Measurements from ENCODE around the gene FTO. TPM values are rescaled to one million over a fixed set of nuclear protein-coding genes. Genes with fewer than 3 reads are reported as not detected.

Gene FTO
- total RNA-seq, 1 donor, result 135 TPM

GRCh38 chr16:53946746-53947386 is 242.9 kb downstream of the FTO start:
- DNase-seq (ENCODE audit: low read depth), result no peak
- TF ChIP-seq, protein P1, sequence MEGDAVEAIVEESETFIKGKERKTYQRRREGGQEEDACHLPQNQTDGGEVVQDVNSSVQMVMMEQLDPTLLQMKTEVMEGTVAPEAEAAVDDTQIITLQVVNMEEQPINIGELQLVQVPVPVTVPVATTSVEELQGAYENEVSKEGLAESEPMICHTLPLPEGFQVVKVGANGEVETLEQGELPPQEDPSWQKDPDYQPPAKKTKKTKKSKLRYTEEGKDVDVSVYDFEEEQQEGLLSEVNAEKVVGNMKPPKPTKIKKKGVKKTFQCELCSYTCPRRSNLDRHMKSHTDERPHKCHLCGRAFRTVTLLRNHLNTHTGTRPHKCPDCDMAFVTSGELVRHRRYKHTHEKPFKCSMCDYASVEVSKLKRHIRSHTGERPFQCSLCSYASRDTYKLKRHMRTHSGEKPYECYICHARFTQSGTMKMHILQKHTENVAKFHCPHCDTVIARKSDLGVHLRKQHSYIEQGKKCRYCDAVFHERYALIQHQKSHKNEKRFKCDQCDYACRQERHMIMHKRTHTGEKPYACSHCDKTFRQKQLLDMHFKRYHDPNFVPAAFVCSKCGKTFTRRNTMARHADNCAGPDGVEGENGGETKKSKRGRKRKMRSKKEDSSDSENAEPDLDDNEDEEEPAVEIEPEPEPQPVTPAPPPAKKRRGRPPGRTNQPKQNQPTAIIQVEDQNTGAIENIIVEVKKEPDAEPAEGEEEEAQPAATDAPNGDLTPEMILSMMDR (IDR thresholded peaks at IDR 0.05; ENCODE audit: insufficient read depth, low read length), result no peak
- H3K4me3 ChIP-seq (ENCODE audit: low read depth, low read length), result no peak overlapping the region

DNA sequence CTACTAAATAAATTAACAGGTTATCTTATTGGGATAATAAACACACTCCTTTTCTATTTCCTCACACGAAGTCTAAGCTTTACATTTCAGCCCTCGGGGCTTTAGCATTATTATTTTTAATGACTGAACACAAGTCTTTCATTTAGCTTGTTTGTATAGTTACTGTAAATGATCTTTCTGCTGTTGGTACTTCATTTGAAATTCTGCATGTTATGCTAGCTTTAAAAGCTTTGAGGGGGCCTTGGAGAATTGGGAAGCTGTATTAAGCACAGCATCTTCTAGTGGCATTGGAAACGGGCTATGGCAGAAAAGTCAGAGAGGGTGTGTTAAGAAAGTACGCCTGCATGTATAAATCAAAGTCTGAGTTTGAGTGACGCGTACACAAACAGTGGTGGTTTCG is 243.7 kb downstream of the FTO start:
- no peak overlapping the region for H3K4me3 ChIP-seq (ENCODE audit: low read depth, low read length)
- TF ChIP-seq, protein P1 (IDR thresholded peaks at IDR 0.05; ENCODE audit: insufficient read depth, low read length), result no peak
- DNase-seq (ENCODE audit: low read depth), result no peak

GRCh38 chr16:53948326-53948725 is 244.4 kb downstream of the FTO start:
- H3K4me3 ChIP-seq (ENCODE audit: low read depth, low read length), result no peak overlapping the region
- TF ChIP-seq, protein P1 (IDR thresholded peaks at IDR 0.05; ENCODE audit: insufficient read depth, low read length), result no peak
- DNase-seq (ENCODE audit: low read depth), result no peak

- H3K4me3 ChIP-seq (ENCODE audit: low read depth, low read length), result no peak overlapping the region
- no peak for DNase-seq (ENCODE audit: low read depth)
- TF ChIP-seq, protein P1 (IDR thresholded peaks at IDR 0.05; ENCODE audit: insufficient read depth, low read length), result no peak
Observed at GRCh38 chr16:53948734-53949430, 244.9 kb downstream of the FTO start.

GRCh38 chr16:53949715-53950410 is 245.9 kb downstream of the FTO start:
- no peak for DNase-seq (ENCODE audit: low read depth)
- TF ChIP-seq, protein P1 (IDR thresholded peaks at IDR 0.05; ENCODE audit: insufficient read depth, low read length), result no peak
- no peak overlapping the region for H3K4me3 ChIP-seq (ENCODE audit: low read depth, low read length)

GRCh38 chr16:53950677-53951076 is 246.7 kb downstream of the FTO start:
- H3K4me3 ChIP-seq (ENCODE audit: low read depth, low read length), result no peak overlapping the region
- TF ChIP-seq, protein P1 (IDR thresholded peaks at IDR 0.05; ENCODE audit: insufficient read depth, low read length), result no peak
- DNase-seq (ENCODE audit: low read depth), result no peak

All from fibroblast of the aortic adventitia (primary cell).